GM12872 (cell line): Measurements from ENCODE around the gene RTL5.

ENCODE experiments used
- CTCF ChIP-seq: IDR thresholded peaks from 3 replicates; pipeline ENCODE4 v1.5.1; 2011; ENCODE audit warnings: low read depth, mild to moderate bottlenecking, low read length, moderate library complexity; ENCODE audit not compliant: insufficient read depth

The RTL5 gene

GRCh38 chrX:72102760-72103159 lies 29.0 kb downstream of the RTL5 start:
- no peak for TF ChIP-seq CTCF

GRCh38 chrX:72102126-72102525 lies 29.6 kb downstream of the RTL5 start:
- no peak for TF ChIP-seq CTCF

GRCh38 chrX:72101597-72102037 lies 30.1 kb downstream of the RTL5 start:
- TF ChIP-seq CTCF: no peak

GRCh38 chrX:72100824-72101351 lies 30.8 kb downstream of the RTL5 start:
- no peak for TF ChIP-seq CTCF

- no peak for TF ChIP-seq CTCF
These were observed 31.5 kb downstream of the RTL5 start for GRCh38 chrX:72100051-72100755.

GRCh38 chrX:72097098-72097497 lies 34.6 kb downstream of the RTL5 start:
- no peak for TF ChIP-seq CTCF

- no peak for TF ChIP-seq CTCF
These were observed 36.3 kb downstream of the RTL5 start for GRCh38 chrX:72095370-72095769.

- no peak for TF ChIP-seq CTCF
These were observed 36.8 kb downstream of the RTL5 start for GRCh38 chrX:72094894-72095293.
